ENCODE results near the gene PSME2. TPM values are rescaled to one million over a fixed set of nuclear protein-coding genes. Genes with fewer than 3 reads are reported as not detected.

Gene PSME2
- total RNA-seq, 1 experiment from 2014 or later = 142 TPM

DNA sequence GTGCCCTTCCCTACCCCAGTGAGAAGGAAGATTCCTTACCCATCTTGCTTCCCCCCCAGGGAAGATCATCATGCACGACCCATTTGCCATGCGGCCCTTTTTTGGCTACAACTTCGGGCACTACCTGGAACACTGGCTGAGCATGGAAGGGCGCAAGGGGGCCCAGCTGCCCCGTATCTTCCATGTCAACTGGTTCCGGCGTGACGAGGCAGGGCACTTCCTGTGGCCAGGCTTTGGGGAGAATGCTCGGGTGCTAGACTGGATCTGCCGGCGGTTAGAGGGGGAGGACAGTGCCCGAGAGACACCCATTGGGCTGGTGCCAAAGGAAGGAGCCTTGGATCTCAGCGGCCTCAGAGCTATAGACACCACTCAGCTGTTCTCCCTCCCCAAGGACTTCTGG is 43.0 kb downstream of the PSME2 start:
- Mint-ChIP-seq H3K27me3 (ENCODE audit: insufficient read depth, unreplicated experiment) (no peaks in the 10 kb centered on the region), H3K9me3 (ENCODE audit: unreplicated experiment) (no peaks in the 10 kb centered on the region), H3K4me1 (ENCODE audit: low read depth, unreplicated experiment) (no peaks in the 10 kb centered on the region), H3K36me3 (ENCODE audit: insufficient read depth, unreplicated experiment) (peaks cover 45% of the 10 kb centered on the region), H3K4me3 (ENCODE audit: unreplicated experiment) (no peak overlapping the region), H3K27ac (ENCODE audit: unreplicated experiment) (no peak overlapping the region)
- Histone ChIP-seq H3K4me1 (no peaks in the 10 kb centered on the region), H3K4me3 (ENCODE audit: low read depth, low read length) (no peak overlapping the region), H3K36me3 (ENCODE audit: control insufficient read depth, insufficient read depth, low read length) (no peaks in the 10 kb centered on the region; the same call in 1 of the 2 replicates), H3K9me3 (peaks cover 9% of the 10 kb centered on the region), H3K27me3 (replicated peaks; ENCODE audit: control insufficient read depth, insufficient read depth, low read length) (no peaks in the 10 kb centered on the region)
- POLR2A ChIA-PET = no interaction called here
- BruUV-seq (replicated peaks) = TSS peak; percentile 9
- no peak for DNase-seq
- intact Hi-C loops (cut with micrococcal nuclease; ENCODE audit: unreplicated experiment) = no loop called here
- TF ChIP-seq CTCF (IDR thresholded peaks at IDR 0.05; ENCODE audit: insufficient read depth in 1 of 2, low read depth in 1 of 2, low read length in 1 of 2, severe bottlenecking in 1 of 2, unreplicated experiment in 1 of 2) = no peak
- CTCF ChIA-PET = interaction anchor here (0.6 kb wide), 1 partner anchor 59 kb away, joined by 6 read pairs; no protein-coding TSS in a partner anchor

DNA sequence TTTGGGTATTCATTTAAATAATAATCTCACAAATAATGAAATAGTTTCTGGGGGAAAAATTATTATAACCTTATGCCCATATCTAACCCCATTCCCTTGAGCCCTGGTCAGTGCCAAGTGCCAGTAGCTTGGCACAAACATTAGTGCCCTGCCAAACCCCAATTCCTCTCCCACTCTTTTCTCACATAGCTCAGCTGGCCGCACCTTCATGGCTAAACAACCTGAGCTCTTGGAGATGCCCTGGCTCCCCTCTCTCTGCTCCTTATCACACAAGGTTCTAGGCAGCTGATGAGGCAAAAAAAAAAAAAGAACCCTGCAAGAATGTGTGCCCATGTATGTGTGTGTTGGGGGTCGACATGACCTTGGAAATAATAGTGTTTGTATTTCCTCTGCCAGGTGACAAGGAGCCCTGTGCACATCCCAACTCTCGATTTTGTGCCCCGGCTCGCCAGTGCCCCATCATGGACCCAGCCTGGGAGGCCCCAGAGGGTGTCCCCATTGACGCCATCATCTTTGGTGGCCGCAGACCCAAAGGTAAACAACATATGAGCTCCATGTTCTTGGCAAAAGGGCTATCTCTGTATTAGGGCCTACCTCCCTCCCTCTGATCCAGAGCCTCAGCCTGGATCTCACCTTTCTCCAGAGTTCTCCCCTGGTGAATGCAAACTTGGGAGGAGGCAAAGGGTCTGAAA is 43.9 kb downstream of the PSME2 start:
- H3K36me3 ChIP-seq (ENCODE audit: control insufficient read depth, insufficient read depth, low read length) = no peaks in the 10 kb centered on the region; the same call in 1 of the 2 replicates
- intact Hi-C loops (cut with micrococcal nuclease; ENCODE audit: unreplicated experiment) = no loop called here
- ChIA-PET POLR2A (interaction anchor here (0.7 to 1.0 kb wide), 2 partner anchors 13 to 114 kb away, joined by 3 to 4 read pairs; partner anchors contain the start of genes DCAF11, DHRS4L2 and NRL), CTCF (interaction anchor here (0.5 kb wide), 1 partner anchor 8 kb away, joined by 3 read pairs; no protein-coding TSS in a partner anchor)
- H3K4me3 ChIP-seq (ENCODE audit: low read depth, low read length) = no peak overlapping the region
- H3K27me3 ChIP-seq (replicated peaks; ENCODE audit: control insufficient read depth, insufficient read depth, low read length) = no peaks in the 10 kb centered on the region
- no peak for DNase-seq
- H3K36me3 Mint-ChIP-seq (ENCODE audit: insufficient read depth, unreplicated experiment) = peaks cover 52% of the 10 kb centered on the region
- TF ChIP-seq CTCF (IDR thresholded peaks at IDR 0.05; ENCODE audit: insufficient read depth in 1 of 2, low read depth in 1 of 2, low read length in 1 of 2, severe bottlenecking in 1 of 2, unreplicated experiment in 1 of 2) = no peak
- H3K4me3 Mint-ChIP-seq (ENCODE audit: unreplicated experiment) = no peak overlapping the region
- no peaks in the 10 kb centered on the region for H3K4me1 Mint-ChIP-seq (ENCODE audit: low read depth, unreplicated experiment)
- no TSS peak for BruUV-seq (replicated peaks)
- peak overlapping the region; percentile 27 for H3K27ac Mint-ChIP-seq (ENCODE audit: unreplicated experiment)
- H3K9me3 Mint-ChIP-seq (ENCODE audit: unreplicated experiment) = no peaks in the 10 kb centered on the region
- H3K27me3 Mint-ChIP-seq (ENCODE audit: insufficient read depth, unreplicated experiment) = no peaks in the 10 kb centered on the region
- no peaks in the 10 kb centered on the region for H3K4me1 ChIP-seq
- peaks cover 9% of the 10 kb centered on the region for H3K9me3 ChIP-seq

DNA sequence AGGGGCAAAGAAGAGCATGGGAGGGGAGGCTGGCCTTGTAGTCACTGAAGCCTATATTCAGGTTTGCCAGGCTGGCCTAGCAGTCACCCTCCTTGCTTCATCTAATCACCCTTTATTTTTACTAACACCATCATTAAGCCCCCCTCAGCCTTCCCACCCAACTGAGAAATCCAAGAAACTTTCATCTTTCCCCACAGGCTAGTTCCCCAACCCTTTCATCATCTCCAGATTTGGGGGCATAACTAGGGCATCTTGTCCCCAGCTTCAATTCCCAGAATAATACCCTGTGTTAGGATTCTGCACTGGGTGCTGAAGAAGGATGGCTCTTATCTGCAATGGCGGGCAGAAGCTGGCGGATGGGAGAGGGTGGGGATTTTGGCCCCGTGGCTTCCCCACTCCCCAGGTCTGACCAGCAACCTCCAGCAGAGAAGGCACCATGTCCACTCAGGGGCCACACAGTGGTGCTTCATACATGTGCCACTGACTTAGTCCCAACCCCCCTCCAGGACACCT is 45.4 kb downstream of the PSME2 start:
- Mint-ChIP-seq H3K27me3 (ENCODE audit: insufficient read depth, unreplicated experiment) (no peaks in the 10 kb centered on the region), H3K4me3 (ENCODE audit: unreplicated experiment) (no peak overlapping the region), H3K36me3 (ENCODE audit: insufficient read depth, unreplicated experiment) (peaks cover 62% of the 10 kb centered on the region), H3K4me1 (ENCODE audit: low read depth, unreplicated experiment) (no peaks in the 10 kb centered on the region), H3K9me3 (ENCODE audit: unreplicated experiment) (no peaks in the 10 kb centered on the region), H3K27ac (ENCODE audit: unreplicated experiment) (no peak overlapping the region)
- peaks cover 3% of the 10 kb centered on the region for H3K36me3 ChIP-seq (ENCODE audit: control insufficient read depth, insufficient read depth, low read length)
- intact Hi-C loops (cut with micrococcal nuclease; ENCODE audit: unreplicated experiment) = no loop called here
- BruUV-seq (replicated peaks) = no TSS peak
- TF ChIP-seq CTCF (IDR thresholded peaks at IDR 0.05; ENCODE audit: insufficient read depth in 1 of 2, low read depth in 1 of 2, low read length in 1 of 2, severe bottlenecking in 1 of 2, unreplicated experiment in 1 of 2) = no peak
- ChIA-PET CTCF (no interaction called here), POLR2A (no interaction called here)
- H3K4me3 ChIP-seq (ENCODE audit: low read depth, low read length) = no peak overlapping the region
- peaks cover 9% of the 10 kb centered on the region for H3K9me3 ChIP-seq
- no peaks in the 10 kb centered on the region for H3K4me1 ChIP-seq
- H3K27me3 ChIP-seq (replicated peaks; ENCODE audit: control insufficient read depth, insufficient read depth, low read length) = no peaks in the 10 kb centered on the region
- no peak for DNase-seq
